Hematopoietic multipotent progenitor cell treated with erythropoietin and hydrocortisone succinate and interleukin-3 and kit ligand, for 8 days (in vitro differentiated cells): ENCODE data around the gene CCDC9.
"Not testable (repeated sequence)": the region's sequence is repeated elsewhere in the genome, so short reads cannot be mapped to it uniquely, and the experiment has no call there.

Source experiments
- DNase-seq: peaks from one replicate; pipeline ENCODE4 v3.0.0-alpha.2; 2015

CCDC9 gene

GRCh38 chr19:47261946-47262793, 5.8 kb downstream of the CCDC9 start:
- peak; percentile 71 for DNase-seq

- DNase-seq = no peak
Measured at GRCh38 chr19:47264629-47265028, 8.3 kb downstream of the CCDC9 start.

GRCh38 chr19:47266401-47266941, 10.1 kb downstream of the CCDC9 start:
- no peak for DNase-seq

GRCh38 chr19:47267350-47267759, 11.0 kb downstream of the CCDC9 start:
- no peak for DNase-seq

- no peak for DNase-seq
Measured at GRCh38 chr19:47268028-47268427, 11.7 kb downstream of the CCDC9 start.

- DNase-seq = no peak
Measured at GRCh38 chr19:47269596-47269995, 13.3 kb downstream of the CCDC9 start.

GRCh38 chr19:47270408-47270807, 14.1 kb downstream of the CCDC9 start:
- no peak for DNase-seq

- DNase-seq = no peak
Measured at GRCh38 chr19:47271949-47272348, 15.6 kb downstream of the CCDC9 start.

- no peak for DNase-seq
Measured at GRCh38 chr19:47272448-47273312, 16.4 kb downstream of the CCDC9 start.

- peak; percentile 93 for DNase-seq
Measured at GRCh38 chr19:47273313-47274070, 17.2 kb downstream of the CCDC9 start.

- peak; percentile 85 for DNase-seq
Measured at GRCh38 chr19:47274071-47274890, 18.0 kb downstream of the CCDC9 start, which contains the start of gene INAFM1. TSS of gene INAFM1 (plus strand) at chr19:47274885. CDS start at chr19:47274920, 35 bp downstream.

- DNase-seq = no peak
Measured at GRCh38 chr19:47274891-47275761, 18.8 kb downstream of the CCDC9 start.

GRCh38 chr19:47275791-47276461, 19.6 kb downstream of the CCDC9 start:
- DNase-seq = no peak

- not testable (repeated sequence) for DNase-seq
Measured at GRCh38 chr19:47276513-47276912, 20.2 kb downstream of the CCDC9 start.

GRCh38 chr19:47280183-47280797, 24.0 kb downstream of the CCDC9 start:
- peak; percentile 57 for DNase-seq

GRCh38 chr19:47283405-47284059, 27.2 kb downstream of the CCDC9 start:
- no peak for DNase-seq

GRCh38 chr19:47284324-47284899, 28.1 kb downstream of the CCDC9 start:
- DNase-seq = peak; percentile 69

GRCh38 chr19:47296036-47296435, 39.7 kb downstream of the CCDC9 start:
- DNase-seq = peak; percentile 89

GRCh38 chr19:47300867-47301266, 44.5 kb downstream of the CCDC9 start:
- DNase-seq = not testable (repeated sequence)
